Keratinocyte (primary cell): ENCODE results near the gene YTHDC1. TPM values are rescaled to one million over a fixed set of nuclear protein-coding genes. Genes with fewer than 3 reads are reported as not detected.

Source experiments
- DNase-seq: peaks from one replicate; pipeline ENCODE4 v3.0.0-alpha.2; 2011; ENCODE audit warnings: low read depth, missing footprints, low spot score
- FAIRE-seq: peaks from 2 replicates; lab custom pipeline; 2011; peaks lifted over from hg19 to GRCh38; lab: Jason Lieb, UNC
- H2AFZ ChIP-seq: 2 replicates; pipeline ENCODE4 v1.6.0; 2012; ENCODE audit warnings: low read length, control low read depth, inconsistent platforms; ENCODE audit not compliant: control insufficient read depth
- H3K27ac ChIP-seq: 2 replicates; pipeline ENCODE4 v1.5.1; 2011; ENCODE audit warnings: low read length; ENCODE audit not compliant: control insufficient read depth, insufficient read depth
- H3K27me3 ChIP-seq: 3 replicates; pipeline ENCODE4 v1.6.0; 2011; ENCODE audit warnings: low read length; ENCODE audit not compliant: control insufficient read depth, insufficient read depth; ENCODE audit errors: extremely low read depth
- H3K36me3 ChIP-seq, 2 experiments: 2 replicates in 1 of 2; 3 replicates in 1 of 2; pipeline ENCODE4 v1.5.1; 2011; ENCODE audit warnings: low read length in 2 of 2, mild to moderate bottlenecking in 1 of 2; ENCODE audit not compliant: control insufficient read depth in 2 of 2, insufficient read depth in 2 of 2; ENCODE audit errors: extremely low read depth in 1 of 2
- H3K4me1 ChIP-seq: 3 replicates; pipeline ENCODE4 v1.5.1; 2011; ENCODE audit warnings: low read length; ENCODE audit not compliant: control insufficient read depth, insufficient read depth; ENCODE audit errors: extremely low read depth
- H3K4me2 ChIP-seq: 3 replicates; pipeline ENCODE4 v1.6.0; 2011; ENCODE audit warnings: low read depth, low read length; ENCODE audit not compliant: control insufficient read depth, insufficient read depth; ENCODE audit errors: extremely low read depth
- H3K4me3 ChIP-seq, 3 experiments: fragments of 200-600 bp in 1 of 3; sonication (generic) in 1 of 3; 2 replicates in 2 of 3; 3 replicates in 1 of 3; pipeline ENCODE4 v1.5.1; 2011 to 2016; ENCODE audit warnings: low read length in 3 of 3, mild to moderate bottlenecking in 3 of 3, control low read depth in 2 of 3, inconsistent platforms in 1 of 3, low read depth in 1 of 3, mixed read lengths in 1 of 3, mixed run types in 1 of 3, moderate library complexity in 1 of 3; ENCODE audit not compliant: control insufficient read depth in 2 of 3, insufficient read depth in 2 of 3; ENCODE audit errors: extremely low read depth in 1 of 3
- H3K79me2 ChIP-seq: 2 replicates; pipeline ENCODE4 v1.6.0; 2012; ENCODE audit warnings: low read length; ENCODE audit not compliant: control insufficient read depth, insufficient read depth
- H3K9ac ChIP-seq: 3 replicates; pipeline ENCODE4 v1.6.0; 2011; ENCODE audit warnings: low read length; ENCODE audit not compliant: control insufficient read depth, insufficient read depth; ENCODE audit errors: extremely low read depth
- H3K9me1 ChIP-seq: 3 replicates; pipeline ENCODE4 v1.6.0; 2011; ENCODE audit warnings: low read length; ENCODE audit not compliant: control insufficient read depth, insufficient read depth; ENCODE audit errors: extremely low read depth
- H3K9me3 ChIP-seq: 2 replicates; pipeline ENCODE4 v1.5.1; 2012; ENCODE audit warnings: low read depth, low read length; ENCODE audit not compliant: control insufficient read depth
- H4K20me1 ChIP-seq: 3 replicates; pipeline ENCODE4 v1.6.0; 2011; ENCODE audit warnings: low read length; ENCODE audit not compliant: control insufficient read depth, insufficient read depth; ENCODE audit errors: extremely low read depth
- EZH2 ChIP-seq: IDR thresholded peaks from one replicate; pipeline ENCODE4 v1.6.1; 2012; ENCODE audit warnings: inconsistent platforms, mild to moderate bottlenecking, low read length, moderate library complexity
- dilution Hi-C: fragments of 300-500 bp; cut with MboI; formaldehyde crosslinking; loops from one replicate; pipeline ENCODE4 v1.7.0; 2020; ENCODE audit warnings: low sequenced_read_pairs; ENCODE audit not compliant: extremely low pct_ligation_motif_present
- polyA plus RNA-seq, 5 experiments: library from polyadenylated mRNA; depleted of rRNA in 3 of 5; stranded (reverse) in 3 of 5; stranded (forward) in 1 of 5; unstranded in 1 of 5; fragments of >200 nt; gene quantifications; 1 replicate in 1 of 5; 2 replicates in 3 of 5; 3 replicates in 1 of 5; pipeline versions ENCODE4 v1.2.1 to v1.2.3, GENCODE V29; 2011 to 2012; ENCODE audit warnings: missing spikeins in 2 of 5, low read depth in 1 of 5, low replicate concordance in 1 of 5
- TF ChIP-seq, protein P1 (sequence below), 3 experiments: IDR thresholded peaks in 1 of 3; conservative IDR thresholded peaks in 1 of 3; optimal IDR thresholded peaks in 1 of 3; 2 replicates in 2 of 3; 3 replicates in 1 of 3; pipeline versions ENCODE3 to v1.5.1; 2011; ENCODE audit warnings: low read length in 3 of 3, mild to moderate bottlenecking in 3 of 3, moderate library complexity in 2 of 3, control low read depth in 1 of 3, inconsistent platforms in 1 of 3; ENCODE audit not compliant: insufficient read depth in 2 of 3; ENCODE audit errors: extremely low read depth in 1 of 3

The YTHDC1 gene
- polyA plus RNA-seq, 1 donor (not counting 4 experiments of a cell fraction or from before 2014, with no cell fraction given): 74.2 TPM

GRCh38 chr4:68396756-68397155 lies 46.9 kb upstream of the YTHDC1 start:
- Histone ChIP-seq H4K20me1 (no peaks in the 10 kb centered on the region), H3K9me3 (no peaks in the 10 kb centered on the region), H3K79me2 (no peaks in the 10 kb centered on the region), H3K27ac (no peak overlapping the region), H2AFZ (no peak overlapping the region), H3K4me1 (no peaks in the 10 kb centered on the region), H3K9me1 (no peaks in the 10 kb centered on the region), H3K27me3 (no peaks in the 10 kb centered on the region), H3K4me2 (no peak overlapping the region), H3K9ac (no peak overlapping the region), H3K36me3 (no peaks in the 10 kb centered on the region), H3K4me3 (no peak overlapping the region)
- FAIRE-seq: peak; percentile 32
- TF ChIP-seq, protein P1, sequence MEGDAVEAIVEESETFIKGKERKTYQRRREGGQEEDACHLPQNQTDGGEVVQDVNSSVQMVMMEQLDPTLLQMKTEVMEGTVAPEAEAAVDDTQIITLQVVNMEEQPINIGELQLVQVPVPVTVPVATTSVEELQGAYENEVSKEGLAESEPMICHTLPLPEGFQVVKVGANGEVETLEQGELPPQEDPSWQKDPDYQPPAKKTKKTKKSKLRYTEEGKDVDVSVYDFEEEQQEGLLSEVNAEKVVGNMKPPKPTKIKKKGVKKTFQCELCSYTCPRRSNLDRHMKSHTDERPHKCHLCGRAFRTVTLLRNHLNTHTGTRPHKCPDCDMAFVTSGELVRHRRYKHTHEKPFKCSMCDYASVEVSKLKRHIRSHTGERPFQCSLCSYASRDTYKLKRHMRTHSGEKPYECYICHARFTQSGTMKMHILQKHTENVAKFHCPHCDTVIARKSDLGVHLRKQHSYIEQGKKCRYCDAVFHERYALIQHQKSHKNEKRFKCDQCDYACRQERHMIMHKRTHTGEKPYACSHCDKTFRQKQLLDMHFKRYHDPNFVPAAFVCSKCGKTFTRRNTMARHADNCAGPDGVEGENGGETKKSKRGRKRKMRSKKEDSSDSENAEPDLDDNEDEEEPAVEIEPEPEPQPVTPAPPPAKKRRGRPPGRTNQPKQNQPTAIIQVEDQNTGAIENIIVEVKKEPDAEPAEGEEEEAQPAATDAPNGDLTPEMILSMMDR (optimal IDR thresholded peaks at IDR 0.05 in 1 of 3, IDR thresholded peaks at IDR 0.05 in 1 of 3, conservative IDR thresholded peaks at IDR 0.05 in 1 of 3; ENCODE audit: extremely low read depth in 1 of 3, insufficient read depth in 2 of 3, low read length in 3 of 3): no peak
- no peak for TF ChIP-seq EZH2
- dilution Hi-C loops: no loop called here
- DNase-seq: no peak

- TF ChIP-seq, protein P1 (optimal IDR thresholded peaks at IDR 0.05 in 1 of 3, IDR thresholded peaks at IDR 0.05 in 1 of 3, conservative IDR thresholded peaks at IDR 0.05 in 1 of 3; ENCODE audit: extremely low read depth in 1 of 3, insufficient read depth in 2 of 3, low read length in 3 of 3): no peak
- no peak for TF ChIP-seq EZH2
Measured at GRCh38 chr4:68391436-68391835, 41.5 kb upstream of the YTHDC1 start.

More at GRCh38 chr4:68391436-68391835, 41.5 kb upstream of the YTHDC1 start:
- Histone ChIP-seq H3K9me3 (no peaks in the 10 kb centered on the region), H4K20me1 (no peaks in the 10 kb centered on the region), H3K79me2 (no peaks in the 10 kb centered on the region), H3K9me1 (no peaks in the 10 kb centered on the region), H3K4me1 (no peaks in the 10 kb centered on the region), H2AFZ (no peak overlapping the region), H3K9ac (no peak overlapping the region), H3K27ac (no peak overlapping the region), H3K27me3 (no peaks in the 10 kb centered on the region), H3K4me2 (no peak overlapping the region), H3K4me3 (no peak overlapping the region), H3K36me3 (no peaks in the 10 kb centered on the region)
- FAIRE-seq: no peak
- dilution Hi-C loops: no loop called here
- DNase-seq: no peak
